ENCODE data around the gene CMC1.

- TF ChIP-seq CTCF (conservative IDR thresholded peaks at IDR 0.05) (no peak), ZFX (IDR thresholded peaks at IDR 0.05) (no peak)
Observed at GRCh38 chr3:28335246-28335645, 93.8 kb downstream of the CMC1 start.
